IMR-90 (cell line): ENCODE results near the gene SERPINA3. TPM values are rescaled to one million over a fixed set of nuclear protein-coding genes. Genes with fewer than 3 reads are reported as not detected.

ENCODE experiments used
- ATAC-seq: fragments of 200-7000 bp; cut with Tn5 transposase; 2 replicates; pipeline ENCODE4 v1.9.1; 2020; ENCODE audit warnings: low read depth, mild to moderate bottlenecking, moderate library complexity
- BruUV-seq: library from RNA; stranded (reverse); fragments of 400-500 nt; replicated peaks from 2 replicates; lab custom pipeline; 2021; lab: Mats Ljungman, UMichigan
- CTCF ChIA-PET: fragments of 300-600 bp; formaldehyde crosslinking; extraction: SDS; loops from one replicate; lab custom pipeline; 2021; ENCODE audit warnings: antibody characterized with exemption; lab: Yijun Ruan, JAX
- POLR2A ChIA-PET: fragments of 300-600 bp; sonication (Branson Sonifier 250); formaldehyde crosslinking; loops from one replicate; lab custom pipeline; 2022; ENCODE audit warnings: antibody characterized with exemption; ENCODE audit not compliant: unreplicated experiment; lab: Charles Lee
- DNase-seq: peaks from one replicate; pipeline ENCODE4 v3.0.0; 2013
- H2AFZ ChIP-seq: replicated peaks from 2 replicates; pipeline ENCODE3; 2013; ENCODE audit warnings: low read length, mild to moderate bottlenecking; ENCODE audit not compliant: poor library complexity
- H2AK5ac ChIP-seq: 2 replicates; pipeline ENCODE4 v1.6.1; 2013; ENCODE audit warnings: low read depth, low read length, inconsistent platforms
- H2AK9ac ChIP-seq: replicated peaks from 2 replicates; pipeline ENCODE3; 2013; ENCODE audit warnings: mild to moderate bottlenecking, low read depth, low read length, moderate library complexity; ENCODE audit not compliant: poor library complexity
- H2BK120ac ChIP-seq: 2 replicates; pipeline ENCODE4 v1.6.1; 2013; ENCODE audit warnings: low read depth, low read length, inconsistent platforms
- H2BK15ac ChIP-seq: 3 replicates; pipeline ENCODE4 v1.6.1; 2013; ENCODE audit warnings: low read depth, low read length, inconsistent platforms
- H2BK20ac ChIP-seq: 2 replicates; pipeline ENCODE4 v1.6.1; 2013; ENCODE audit warnings: low read depth, mild to moderate bottlenecking, inconsistent platforms, low read length, moderate library complexity
- H2BK5ac ChIP-seq: 2 replicates; pipeline ENCODE4 v1.6.1; 2013; ENCODE audit warnings: mild to moderate bottlenecking, low read depth, low read length, inconsistent platforms; ENCODE audit not compliant: poor library complexity, severe bottlenecking
- H3K14ac ChIP-seq: replicated peaks from 2 replicates; pipeline ENCODE4 v1.6.1; 2013; ENCODE audit warnings: low read depth, low read length, inconsistent platforms
- H3K18ac ChIP-seq: 2 replicates; pipeline ENCODE4 v1.6.1; 2013; ENCODE audit warnings: low read depth, low read length, control low read depth
- H3K23ac ChIP-seq: 2 replicates; pipeline ENCODE4 v1.6.1; 2013; ENCODE audit warnings: low read depth, low read length, inconsistent platforms
- H3K27ac ChIP-seq: 2 replicates; pipeline ENCODE4 v1.5.1; 2013; ENCODE audit warnings: mild to moderate bottlenecking, control low read depth, low read length; ENCODE audit not compliant: insufficient read depth
- H3K27me3 ChIP-seq: 2 replicates; pipeline ENCODE4 v1.6.1; 2013; ENCODE audit warnings: low read length; ENCODE audit not compliant: control insufficient read depth, insufficient read depth
- H3K36me3 ChIP-seq: 2 replicates; pipeline ENCODE4 v1.6.1; 2013; ENCODE audit warnings: low read length, mixed read lengths; ENCODE audit not compliant: control insufficient read depth, insufficient read depth
- H3K4ac ChIP-seq: 2 replicates; pipeline ENCODE4 v1.6.1; 2013; ENCODE audit warnings: low read depth, low read length, inconsistent platforms
- H3K4me1 ChIP-seq: 2 replicates; pipeline ENCODE4 v1.6.1; 2013; ENCODE audit warnings: low read length, mixed read lengths; ENCODE audit not compliant: control insufficient read depth, insufficient read depth
- H3K4me2 ChIP-seq: 2 replicates; pipeline ENCODE4 v1.6.1; 2013; ENCODE audit warnings: low read depth, mild to moderate bottlenecking, control low read depth, low read length, moderate library complexity
- H3K4me3 ChIP-seq: 2 replicates; pipeline ENCODE4 v1.5.1; 2013; ENCODE audit warnings: low read depth, mild to moderate bottlenecking, control low read depth, low read length, moderate library complexity; ENCODE audit not compliant: insufficient read depth
- H3K56ac ChIP-seq: 2 replicates; pipeline ENCODE4 v1.6.1; 2013; ENCODE audit warnings: low read length, inconsistent platforms; ENCODE audit not compliant: insufficient read depth; ENCODE audit errors: extremely low read depth
- H3K79me1 ChIP-seq, 2 experiments: 2 replicates each; pipeline ENCODE4 v1.6.1; 2013; ENCODE audit warnings: low read length in 2 of 2, inconsistent platforms in 1 of 2, low read depth in 1 of 2
- H3K9ac ChIP-seq: 2 replicates; pipeline ENCODE4 v1.6.1; 2013; ENCODE audit warnings: low read depth, low read length, control low read depth
- H3K9me1 ChIP-seq: 2 replicates; pipeline ENCODE4 v1.6.1; 2013; ENCODE audit warnings: low read length, inconsistent platforms; ENCODE audit not compliant: insufficient read depth
- H3K9me3 ChIP-seq: 2 replicates; pipeline ENCODE4 v1.6.1; 2013; ENCODE audit warnings: low read length; ENCODE audit not compliant: control insufficient read depth, insufficient read depth
- H4K20me1 ChIP-seq: 2 replicates; pipeline ENCODE4 v1.6.1; 2013; ENCODE audit warnings: low read length, inconsistent platforms; ENCODE audit not compliant: insufficient read depth
- H4K5ac ChIP-seq: 2 replicates; pipeline ENCODE4 v1.6.1; 2013; ENCODE audit warnings: mild to moderate bottlenecking, low read depth, low read length, control low read depth
- H4K8ac ChIP-seq, 2 experiments: 2 replicates each; pipeline ENCODE4 v1.6.1; 2013; ENCODE audit warnings: low read depth in 2 of 2, low read length in 2 of 2, control low read depth in 1 of 2, inconsistent platforms in 1 of 2
- H4K91ac ChIP-seq: 2 replicates; pipeline ENCODE4 v1.6.1; 2013; ENCODE audit warnings: low read depth, low read length, inconsistent platforms; ENCODE audit not compliant: insufficient read depth
- CEBPB ChIP-seq: IDR thresholded peaks from 2 replicates; pipeline ENCODE4 v1.6.1; 2012; ENCODE audit warnings: low read depth, low read length, improper control_type of control experiment
- CHD1 ChIP-seq: IDR thresholded peaks from 2 replicates; pipeline ENCODE4 v1.6.1; 2012; ENCODE audit warnings: low read depth, low read length, improper control_type of control experiment
- FOS ChIP-seq: fragments of 150-350 bp; IDR thresholded peaks from 2 replicates; pipeline ENCODE4 v1.6.1; 2016; ENCODE audit warnings: low read depth, low read length
- MAZ ChIP-seq: IDR thresholded peaks from 2 replicates; pipeline ENCODE4 v1.6.1; 2012; ENCODE audit warnings: low read depth, mild to moderate bottlenecking, low read length, improper control_type of control experiment, moderate library complexity, borderline replicate concordance
- POLR2A ChIP-seq: IDR thresholded peaks from 2 replicates; pipeline ENCODE4 v1.6.1; 2012; ENCODE audit warnings: mild to moderate bottlenecking, low read depth, low read length
- WGBS, 2 experiments: methylation state at CpG; one replicate each; pipeline versions ENCODE4 v1.1.5 to v1.1.7; 2013; ENCODE audit warnings: missing lambda C conversion rate in 2 of 2; ENCODE audit not compliant: insufficient read length in 1 of 2; ENCODE audit errors: extremely low coverage in 2 of 2; 5-methylcytosine and 5-hydroxymethylcytosine counted together
- dilution Hi-C: fragments of 300-500 bp; cut with HindIII; formaldehyde crosslinking; loops from one replicate; pipeline ENCODE4 v1.14.3; 2018; ENCODE audit warnings: low sequenced_read_pairs; ENCODE audit not compliant: unreplicated experiment
- in situ Hi-C: fragments of 300-500 bp; cut with MboI; formaldehyde crosslinking; loops from 3 replicates; pipeline ENCODE4 v1.14.3; 2019; ENCODE audit warnings: low sequenced_read_pairs, inconsistent platforms, mixed read lengths
- intact Hi-C: fragments of 100-400 bp; cut with micrococcal nuclease; formaldehyde crosslinking; loops from 2 replicates; pipeline ENCODE4 v1.10.0; 2022
- polyA plus RNA-seq, 3 experiments: library from polyadenylated mRNA; depleted of rRNA; stranded (reverse); fragments of >200 nt; gene quantifications; 2 replicates each; pipeline ENCODE4 v1.2.3, GENCODE V29; 2012; ENCODE audit warnings: low replicate concordance in 1 of 3
- total RNA-seq: library from RNA; depleted of rRNA; stranded (reverse); fragments of >200 nt; gene quantifications from 2 replicates; pipeline ENCODE4 v1.2.3, GENCODE V29; 2012
- TF ChIP-seq, protein P1 (sequence below): fragments of 150-350 bp; IDR thresholded peaks from 2 replicates; pipeline ENCODE4 v1.6.1; 2016; ENCODE audit warnings: low read depth, mild to moderate bottlenecking, low read length, moderate library complexity, borderline replicate concordance

SERPINA3 gene
- total and polyA plus RNA-seq, 2 of the 4 experiments (the other 2 are of a cell fraction), result 0.36 to 0.48 TPM

DNA sequence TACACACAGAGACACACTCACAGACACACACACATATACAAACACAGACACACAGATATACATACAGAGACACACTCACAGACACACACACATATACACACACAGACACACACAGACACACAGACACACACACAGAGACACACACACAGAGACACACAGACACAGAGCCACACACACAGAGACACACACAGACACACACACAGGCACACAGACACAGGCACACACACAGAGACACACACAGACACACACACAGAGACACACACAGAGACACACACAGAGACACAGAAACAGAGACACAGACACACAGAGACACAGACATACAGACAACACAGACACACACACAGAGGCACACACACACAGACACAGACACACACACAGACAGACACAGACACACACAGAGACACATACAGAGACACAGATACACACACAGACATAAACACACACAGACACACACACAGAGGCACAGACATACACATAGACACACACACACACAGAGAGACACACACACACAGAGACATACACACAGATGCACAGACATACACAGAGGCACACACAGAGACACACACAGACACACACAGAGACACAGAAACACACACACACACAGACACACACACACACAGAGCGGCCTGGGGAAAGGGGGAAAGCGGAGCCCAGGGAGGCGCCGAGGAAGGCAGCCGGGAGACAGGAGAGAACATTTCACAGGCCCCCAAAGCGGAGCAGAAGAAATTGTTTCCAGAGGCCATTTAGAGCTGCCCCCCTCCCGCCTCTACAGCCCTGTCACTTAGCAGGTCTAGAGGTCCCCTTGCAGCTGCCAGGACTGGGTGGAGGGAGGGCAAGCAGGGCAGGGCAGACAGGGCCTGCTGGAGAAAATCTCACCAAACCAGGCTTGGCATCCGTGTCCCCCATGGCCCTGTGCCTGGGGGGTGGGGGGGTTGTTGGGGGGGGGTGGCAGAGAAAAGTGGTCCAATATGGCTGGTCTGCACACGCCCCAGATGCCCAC lies 38.9 kb downstream of the SERPINA3 start (continued):
- TF ChIP-seq, protein P1, sequence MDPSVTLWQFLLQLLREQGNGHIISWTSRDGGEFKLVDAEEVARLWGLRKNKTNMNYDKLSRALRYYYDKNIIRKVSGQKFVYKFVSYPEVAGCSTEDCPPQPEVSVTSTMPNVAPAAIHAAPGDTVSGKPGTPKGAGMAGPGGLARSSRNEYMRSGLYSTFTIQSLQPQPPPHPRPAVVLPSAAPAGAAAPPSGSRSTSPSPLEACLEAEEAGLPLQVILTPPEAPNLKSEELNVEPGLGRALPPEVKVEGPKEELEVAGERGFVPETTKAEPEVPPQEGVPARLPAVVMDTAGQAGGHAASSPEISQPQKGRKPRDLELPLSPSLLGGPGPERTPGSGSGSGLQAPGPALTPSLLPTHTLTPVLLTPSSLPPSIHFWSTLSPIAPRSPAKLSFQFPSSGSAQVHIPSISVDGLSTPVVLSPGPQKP, result no peak

DNA sequence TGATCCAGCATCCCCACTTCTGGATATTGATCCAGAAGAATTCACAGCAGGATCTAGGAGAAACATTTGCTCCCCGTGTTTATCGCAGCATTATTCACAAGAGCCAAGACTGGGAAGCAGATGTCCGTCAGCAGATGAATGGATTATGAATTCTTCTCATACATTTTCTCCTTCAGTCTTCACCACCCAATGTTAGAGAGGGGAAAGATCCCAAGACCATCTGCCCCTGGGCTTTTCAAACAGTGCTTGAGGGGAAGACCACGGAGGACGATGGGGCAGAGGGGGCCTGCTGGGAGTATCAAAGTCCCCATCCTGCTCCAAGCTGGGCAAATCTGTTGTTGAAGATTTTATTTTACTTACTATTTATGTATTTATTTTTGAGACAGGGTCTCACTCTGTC lies 41.1 kb downstream of the SERPINA3 start:
- no peak overlapping the region for H3K18ac ChIP-seq
- BruUV-seq, result no TSS peak
- H3K56ac ChIP-seq, result no peak overlapping the region
- H3K9me3 ChIP-seq, result peaks cover 9% of the 10 kb centered on the region
- no peaks in the 10 kb centered on the region for H3K9me1 ChIP-seq
- in situ Hi-C loops (no loop called here), dilution Hi-C loops (no loop called here), intact Hi-C loops (no loop called here)
- CTCF ChIA-PET, result no interaction called here
- H2BK20ac ChIP-seq, result no peak overlapping the region
- H4K91ac ChIP-seq, result no peak overlapping the region
- H3K23ac ChIP-seq, result no peak overlapping the region
- H3K14ac ChIP-seq, result no peak overlapping the region
- no peaks in the 10 kb centered on the region for H3K36me3 ChIP-seq
- no peaks in the 10 kb centered on the region for H4K20me1 ChIP-seq
- TF ChIP-seq FOS, result no peak
- TF ChIP-seq CEBPB, result no peak
- no peak for TF ChIP-seq CHD1
- no peak for TF ChIP-seq POLR2A
- TF ChIP-seq MAZ, result no peak
- no peaks in the 10 kb centered on the region; the same call in 1 of the 2 replicates for H3K27me3 ChIP-seq
- no peaks in the 10 kb centered on the region for H3K4me1 ChIP-seq
- no peak for DNase-seq
- no CpG with 5 or more reads among the region's 5 CpGs for WGBS, 2 experiments
- H3K9ac ChIP-seq, result no peak overlapping the region
- no peaks in the 10 kb centered on the region for H3K79me1 ChIP-seq
- POLR2A ChIA-PET, result no interaction called here
- H2AFZ ChIP-seq, result no peak overlapping the region
- no peak overlapping the region for H3K4ac ChIP-seq
- H2BK5ac ChIP-seq, result no peak overlapping the region
- no peak overlapping the region for H2AK9ac ChIP-seq
- no peak overlapping the region for H3K27ac ChIP-seq
- no peak overlapping the region for H4K8ac ChIP-seq
- no peak overlapping the region for H2BK15ac ChIP-seq
- no peak overlapping the region for H2AK5ac ChIP-seq
- H2BK120ac ChIP-seq, result no peak overlapping the region
- H3K4me3 ChIP-seq, result no peak overlapping the region
- no peak overlapping the region for H4K5ac ChIP-seq
- no peak for ATAC-seq
- no peak overlapping the region for H3K4me2 ChIP-seq
